Measurements from ENCODE around the gene TRIM8.

The TRIM8 gene

GRCh38 chr10:102644066-102644645, at the start of gene TRIM8:
Gene TRIM8 (plus strand): TSS chr10:102644479. CDS start chr10:102644618, 139 bp downstream.
- no peak for DNase-seq (ENCODE audit: low read depth, low spot score)

- no peak for DNase-seq (ENCODE audit: low read depth, low spot score)
Observed at GRCh38 chr10:102595293-102595692, 49.0 kb upstream of the TRIM8 start.

- no peak for DNase-seq (ENCODE audit: low read depth, low spot score)
Observed at GRCh38 chr10:102595897-102596296, 48.4 kb upstream of the TRIM8 start.

DNA sequence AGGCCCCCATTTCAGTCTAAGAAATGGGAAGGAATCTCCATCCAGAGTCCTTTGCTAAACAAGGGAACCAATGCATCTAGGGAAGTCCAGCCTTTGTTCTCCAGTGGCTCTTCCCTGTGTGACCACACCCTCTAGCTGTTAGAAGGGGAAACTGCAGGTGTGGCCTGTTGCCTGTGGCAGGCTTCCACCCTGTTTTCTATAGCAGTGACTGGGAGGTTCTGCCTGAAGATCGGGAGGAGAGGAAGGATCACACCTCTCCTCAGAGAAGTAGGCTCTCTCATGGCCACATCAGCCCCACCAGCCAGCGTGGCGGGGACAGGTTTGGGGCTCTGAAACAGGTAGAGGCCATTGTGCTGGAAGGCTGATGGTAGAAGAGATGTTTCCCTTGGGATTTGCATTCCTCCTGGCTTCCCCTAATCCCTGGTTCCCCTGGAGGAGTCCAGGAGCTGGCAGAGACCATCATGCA, 47.7 kb upstream of the TRIM8 start:
- no peak for DNase-seq (ENCODE audit: low read depth, low spot score)

GRCh38 chr10:102597131-102597991, 46.9 kb upstream of the TRIM8 start:
- no peak for DNase-seq (ENCODE audit: low read depth, low spot score)

DNA sequence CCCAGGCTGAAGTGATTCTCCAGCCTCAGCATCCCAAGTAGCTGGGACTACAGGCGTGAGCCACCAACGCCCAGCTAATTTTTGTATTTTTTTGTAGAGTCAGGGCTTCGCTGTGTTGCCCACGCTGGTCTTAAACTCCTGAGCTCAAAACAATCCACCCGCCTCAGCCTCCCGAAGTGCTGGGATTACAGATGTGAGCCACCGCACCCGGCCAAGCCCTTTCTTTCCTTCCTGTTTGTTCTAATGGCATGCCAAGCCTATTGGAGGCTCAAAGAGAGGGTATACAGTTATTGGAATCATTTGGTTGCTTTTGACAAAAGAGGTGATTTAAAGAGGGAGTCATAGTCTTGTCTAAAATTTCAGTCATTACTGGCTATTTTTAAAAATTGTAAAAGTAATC, 46.0 kb upstream of the TRIM8 start:
- no peak for DNase-seq (ENCODE audit: low read depth, low spot score)

DNA sequence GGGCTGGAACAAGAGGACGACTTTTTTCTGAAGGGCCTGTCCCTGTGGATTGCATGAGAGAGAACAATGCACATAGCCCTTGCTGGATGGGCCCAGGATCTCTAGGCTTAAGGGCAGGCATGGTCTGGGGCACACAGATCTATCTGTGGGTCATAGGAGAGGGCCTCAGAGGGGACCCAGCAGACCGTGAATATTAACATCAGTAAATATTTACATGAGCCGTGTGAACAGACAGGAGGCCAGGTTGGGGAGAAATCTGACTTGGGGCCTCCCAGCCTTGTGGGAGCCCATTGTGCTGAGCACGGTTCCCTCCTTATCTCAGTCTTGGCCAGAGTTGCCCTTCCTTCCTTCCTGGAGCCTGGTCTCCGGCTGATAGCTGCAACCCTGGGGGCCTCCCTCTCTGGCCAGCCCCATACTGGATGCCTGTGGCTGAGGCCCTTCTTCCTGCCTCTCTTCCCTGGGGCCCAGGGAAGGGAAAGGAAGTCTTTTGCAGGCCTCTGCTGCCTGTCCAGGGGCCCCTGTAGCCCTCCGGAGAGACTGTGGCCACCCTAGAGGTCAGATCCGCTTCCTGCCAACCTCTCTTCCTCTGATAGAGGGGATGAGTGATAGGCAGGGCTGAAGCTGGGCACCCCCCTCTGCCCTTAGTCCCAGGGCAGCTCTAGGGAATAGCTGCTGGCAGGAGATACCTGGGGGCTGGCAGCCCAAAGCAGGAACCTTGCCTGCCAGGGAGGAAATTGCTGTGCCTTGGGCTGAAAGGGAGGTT, 44.5 kb upstream of the TRIM8 start:
- no peak for DNase-seq (ENCODE audit: low read depth, low spot score)

GRCh38 chr10:102600816-102601215, 43.5 kb upstream of the TRIM8 start:
- no peak for DNase-seq (ENCODE audit: low read depth, low spot score)

GRCh38 chr10:102601639-102602038, 42.6 kb upstream of the TRIM8 start:
- no peak for DNase-seq (ENCODE audit: low read depth, low spot score)

- no peak for DNase-seq (ENCODE audit: low read depth, low spot score)
Observed at GRCh38 chr10:102602272-102603045, 41.8 kb upstream of the TRIM8 start.

- no peak for DNase-seq (ENCODE audit: low read depth, low spot score)
Observed at GRCh38 chr10:102603946-102604345, 40.3 kb upstream of the TRIM8 start.

- DNase-seq (ENCODE audit: low read depth, low spot score), result no peak
Observed at GRCh38 chr10:102604439-102604841, 39.8 kb upstream of the TRIM8 start.

DNA sequence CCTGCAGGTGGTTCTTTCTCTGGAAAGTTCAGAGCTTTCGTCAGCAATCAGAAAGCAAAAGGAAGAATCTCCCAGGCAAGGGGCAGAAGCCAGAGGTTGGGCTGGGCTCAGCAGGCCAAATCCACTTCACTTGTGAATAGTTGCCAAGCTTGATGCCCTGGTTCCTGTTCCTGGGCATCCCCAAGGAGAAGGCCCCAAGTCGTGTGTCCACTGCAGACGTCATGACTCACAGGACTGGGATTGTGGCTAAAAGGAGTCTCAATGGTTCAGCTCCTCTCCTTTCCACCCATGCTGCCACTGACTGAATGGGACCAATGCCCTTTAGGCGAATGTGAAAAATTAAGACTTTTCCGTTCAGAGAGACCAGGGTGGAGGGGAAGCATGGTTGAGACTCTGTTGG, 38.6 kb upstream of the TRIM8 start:
- DNase-seq (ENCODE audit: low read depth, low spot score), result no peak

- DNase-seq (ENCODE audit: low read depth, low spot score), result no peak
Observed at GRCh38 chr10:102608487-102608886, 35.8 kb upstream of the TRIM8 start.

GRCh38 chr10:102610441-102610887, 33.8 kb upstream of the TRIM8 start:
- DNase-seq (ENCODE audit: low read depth, low spot score), result no peak

- no peak for DNase-seq (ENCODE audit: low read depth, low spot score)
Observed at GRCh38 chr10:102611514-102612087, 32.7 kb upstream of the TRIM8 start.

GRCh38 chr10:102612964-102613275, 31.4 kb upstream of the TRIM8 start:
- no peak for DNase-seq (ENCODE audit: low read depth, low spot score)

- no peak for DNase-seq (ENCODE audit: low read depth, low spot score)
Observed at GRCh38 chr10:102613286-102613685, 31.0 kb upstream of the TRIM8 start.

- DNase-seq (ENCODE audit: low read depth, low spot score), result no peak
Observed at GRCh38 chr10:102613785-102614184, 30.5 kb upstream of the TRIM8 start.

GRCh38 chr10:102614888-102615287, 29.4 kb upstream of the TRIM8 start:
- DNase-seq (ENCODE audit: low read depth, low spot score), result no peak

DNA sequence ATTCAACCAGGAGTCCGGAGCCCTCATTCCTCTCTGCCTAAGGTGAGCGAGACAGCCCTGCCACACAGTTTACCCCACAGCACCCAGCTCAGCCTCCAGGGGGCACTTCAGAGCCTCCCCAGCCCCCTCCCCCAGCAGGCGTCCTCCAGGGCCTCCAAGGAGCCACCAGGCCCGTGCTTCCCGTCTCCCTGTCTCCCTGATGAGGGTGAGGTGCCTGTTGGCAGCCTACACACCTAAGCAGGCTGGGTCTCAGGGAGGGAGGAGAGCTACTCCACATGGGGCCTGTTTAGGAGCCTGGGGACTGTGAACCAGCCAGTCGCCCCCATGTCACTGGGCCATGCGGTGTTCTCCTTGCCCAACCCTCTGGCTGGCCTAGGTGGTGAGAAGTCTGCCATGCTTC, 28.9 kb upstream of the TRIM8 start:
- no peak for DNase-seq (ENCODE audit: low read depth, low spot score)

All from activated naive CD8-positive, alpha-beta T cell treated with anti-CD3 and anti-CD28 coated beads, Interleukin-2, amount 50 U/mL, for 16 hours (primary cell).